GM19099 (cell line): ENCODE measurements around the gene STOML1.

ENCODE experiments used
- POLR2A ChIP-seq: IDR thresholded peaks from 3 replicates; pipeline ENCODE4 v1.6.1; 2011; ENCODE audit warnings: low read depth; ENCODE audit not compliant: insufficient read length; ENCODE audit errors: extremely low read depth

The STOML1 gene

DNA sequence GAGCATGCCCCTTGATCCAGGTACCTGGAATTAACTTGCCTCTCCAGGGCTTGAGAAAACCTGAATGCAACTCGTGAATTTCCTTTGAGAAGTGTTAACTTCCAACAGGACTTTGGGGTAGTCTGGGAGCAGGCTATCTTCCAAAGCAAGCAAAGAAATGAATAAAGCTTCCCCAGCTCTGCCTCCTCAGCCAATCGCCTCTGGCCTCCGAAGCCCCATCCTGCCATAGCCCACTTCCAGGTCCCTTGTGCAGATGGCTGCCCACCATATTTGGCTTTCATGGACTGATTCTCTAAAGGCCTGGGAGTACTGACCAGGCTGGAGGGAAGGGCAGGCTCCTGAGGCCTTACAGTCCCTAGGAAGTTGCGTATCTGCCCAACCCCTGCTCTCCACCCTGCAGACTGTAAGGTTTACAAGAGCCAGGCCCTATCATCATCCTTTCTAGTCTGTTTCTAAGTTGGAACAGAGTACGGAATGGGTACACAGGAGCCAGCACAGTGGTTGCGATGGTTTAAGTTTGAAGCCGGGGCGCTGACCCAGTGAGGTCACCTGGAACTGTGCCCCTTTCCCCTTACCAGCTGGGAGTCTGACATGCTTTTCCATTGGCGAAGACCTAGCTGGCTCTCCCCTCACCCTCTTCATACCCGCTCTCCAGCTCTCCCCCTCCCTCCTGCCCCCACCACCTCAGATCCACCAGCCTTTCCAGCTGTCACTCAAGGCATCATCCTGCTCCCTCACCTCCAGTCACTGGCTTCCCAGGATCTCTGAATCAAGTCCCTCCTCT, 1.3 kb upstream of the STOML1 start:
- TF ChIP-seq POLR2A = no peak

DNA sequence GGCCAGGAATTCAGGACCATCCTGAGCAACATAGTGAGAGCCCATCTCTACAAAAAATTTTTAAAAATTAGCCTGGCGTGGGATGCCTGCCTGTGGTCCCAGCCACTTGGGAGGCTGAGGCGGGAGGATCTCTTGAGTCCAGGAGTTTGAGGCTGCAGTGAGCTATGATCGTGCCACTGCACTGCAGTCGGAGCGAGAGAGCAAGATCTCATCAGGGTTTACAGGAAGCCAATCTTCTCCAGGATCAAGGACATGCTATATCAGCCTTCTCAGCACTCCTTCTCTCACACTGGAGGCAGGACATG, 451 bp upstream of the STOML1 start:
- no peak for TF ChIP-seq POLR2A

DNA sequence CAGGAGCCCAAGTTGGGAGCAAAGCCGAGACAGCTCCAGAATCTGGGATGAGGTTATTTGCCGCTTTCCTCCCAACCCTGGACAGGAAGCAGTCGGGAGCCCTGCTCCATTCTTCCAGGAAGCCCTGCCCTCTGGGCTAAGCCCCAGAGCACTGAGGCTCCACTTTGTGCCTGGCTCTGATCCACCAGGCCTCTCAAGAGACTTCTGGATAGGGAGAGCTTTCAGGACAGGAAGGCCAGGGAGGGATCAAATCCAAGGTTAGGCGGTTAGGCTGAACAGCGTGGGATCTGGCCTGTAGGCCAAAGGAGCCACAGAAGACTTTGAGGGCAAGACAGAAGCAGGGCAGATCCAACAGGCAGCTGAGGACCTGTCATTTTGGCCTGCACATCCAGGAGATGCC, 835 bp downstream of the STOML1 start:
- no peak for TF ChIP-seq POLR2A

DNA sequence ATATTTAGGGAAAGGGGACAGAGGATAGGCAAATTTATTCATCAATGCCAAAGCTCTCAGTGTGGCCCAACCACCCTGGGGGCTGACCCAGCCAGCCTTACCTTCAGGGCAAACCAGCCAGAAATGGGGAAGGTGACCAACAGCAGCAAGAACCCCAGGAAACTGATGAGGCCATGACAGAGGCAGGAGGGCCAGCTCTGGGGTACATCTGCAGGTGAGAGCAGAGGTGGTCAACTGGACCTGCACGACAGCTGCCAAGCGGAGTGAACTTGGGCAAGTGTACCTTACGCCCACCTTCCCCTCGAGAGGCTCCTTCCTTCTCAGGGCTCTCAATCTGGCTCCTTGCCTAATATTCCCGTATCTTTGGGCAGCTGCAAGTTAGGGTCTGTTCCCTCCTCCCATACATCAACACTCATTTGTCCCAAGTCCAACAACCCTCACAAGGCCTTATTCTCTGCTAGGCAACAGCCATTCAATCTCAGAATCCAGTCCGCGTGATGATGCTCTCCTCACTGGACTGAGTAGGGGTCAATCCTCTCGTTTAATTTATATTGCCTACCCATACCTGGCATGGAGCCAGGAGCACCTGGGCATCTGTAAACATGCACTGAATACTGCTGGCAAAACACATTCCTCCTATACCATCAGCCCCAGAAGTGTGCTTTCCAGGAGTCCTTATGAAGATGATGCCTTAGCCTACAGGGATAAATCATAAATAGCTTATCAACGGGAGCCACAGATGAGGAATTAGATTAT, 1.7 kb downstream of the STOML1 start:
- TF ChIP-seq POLR2A = no peak

DNA sequence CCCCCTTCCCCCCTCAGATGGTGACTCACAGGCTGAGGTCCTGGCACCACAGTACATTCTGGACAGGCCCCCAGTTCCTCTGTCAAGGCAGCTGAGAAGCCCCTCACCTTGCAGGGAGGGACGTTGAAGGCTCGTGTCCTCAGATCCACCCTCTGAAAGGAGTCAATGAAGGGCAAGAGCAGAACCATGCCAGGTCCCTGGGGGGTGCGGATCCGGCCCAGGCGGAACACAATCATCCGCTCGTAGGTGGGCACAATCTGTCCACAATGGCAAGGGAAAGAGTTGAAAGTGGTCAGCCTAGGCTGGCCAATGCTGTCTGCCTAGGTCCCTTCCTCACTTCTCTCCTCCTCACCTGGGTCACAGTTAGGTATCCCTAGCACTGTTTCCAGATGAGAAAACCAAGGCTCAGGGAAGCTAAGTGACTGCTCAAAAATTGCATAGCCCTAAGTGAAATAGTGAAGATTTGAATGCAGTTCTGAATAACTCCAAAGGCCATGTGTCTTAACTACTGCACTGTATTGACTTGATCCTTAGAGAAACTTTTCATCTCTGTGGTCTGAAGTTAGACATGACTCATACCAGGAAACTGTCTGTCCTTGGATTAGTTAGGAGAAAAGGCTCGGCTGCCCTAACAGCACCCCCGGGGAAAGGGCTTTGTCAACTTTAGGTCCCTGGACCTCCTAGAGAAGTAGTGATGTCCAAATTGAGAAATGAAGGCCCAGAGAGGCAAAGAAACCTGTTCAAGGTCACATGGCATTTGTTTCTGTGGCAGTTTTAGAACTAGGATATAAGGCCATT, 2.9 kb downstream of the STOML1 start:
- no peak for TF ChIP-seq POLR2A

DNA sequence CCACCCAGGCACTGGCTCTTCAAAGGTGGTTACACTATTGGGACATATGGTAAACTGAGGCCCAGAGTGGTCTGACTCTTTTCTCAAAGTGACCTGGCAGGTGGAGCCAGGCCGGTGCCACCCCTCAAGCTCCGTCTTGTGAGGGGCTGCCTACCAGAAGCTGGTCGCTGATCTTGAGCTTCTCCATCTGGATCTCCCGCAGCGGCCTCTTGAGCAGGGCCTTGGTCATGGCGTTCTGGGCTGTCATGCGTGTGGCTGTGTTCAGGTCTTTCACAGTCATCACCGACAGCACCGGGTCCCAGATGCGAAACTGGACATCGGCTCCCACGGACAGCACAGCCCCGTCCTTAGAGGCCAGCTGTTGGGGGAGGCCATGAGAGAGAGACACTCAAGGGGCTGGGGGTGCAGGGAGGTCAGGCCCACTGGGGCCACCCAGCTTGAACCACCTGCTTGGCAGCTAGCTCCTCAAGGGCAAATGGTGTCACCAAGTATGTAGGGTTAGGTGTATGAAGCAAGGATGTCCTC, 3.6 kb downstream of the STOML1 start:
- no peak for TF ChIP-seq POLR2A

DNA sequence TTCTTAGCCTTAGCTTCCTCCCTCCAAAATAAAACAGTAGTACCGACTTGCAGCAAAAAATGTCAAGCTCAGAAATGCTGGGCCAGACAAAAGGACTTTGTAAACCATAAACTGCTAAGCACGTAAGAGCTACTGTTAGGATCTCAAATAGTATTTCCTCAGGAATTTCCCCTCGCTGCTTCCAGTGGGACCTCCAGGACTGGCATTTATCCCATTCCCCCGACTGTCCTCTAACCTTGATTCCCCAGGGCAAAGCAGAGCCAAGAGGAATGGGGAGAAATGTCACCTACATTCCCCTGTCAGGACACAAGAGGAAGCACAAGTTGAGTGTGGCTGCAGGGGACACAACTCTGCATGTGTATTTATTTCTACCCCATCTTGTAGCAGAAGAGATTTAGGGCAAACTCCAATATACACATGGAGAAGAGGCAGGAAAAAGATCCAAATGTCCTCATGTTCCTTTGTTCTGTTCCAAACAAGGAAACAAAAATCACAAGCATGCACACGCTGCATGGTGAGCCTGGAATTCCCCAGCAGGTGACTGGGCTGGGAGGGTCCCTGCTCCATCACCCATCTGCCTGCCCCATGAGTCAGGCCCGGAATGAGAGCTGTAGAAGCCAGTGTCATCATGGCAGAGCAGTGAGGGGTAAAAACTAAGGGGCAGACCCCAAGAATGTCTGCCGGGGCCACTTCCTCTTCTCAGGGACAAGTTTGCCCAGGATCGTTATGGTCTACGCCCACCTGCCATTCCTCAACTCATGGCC, 4.2 kb downstream of the STOML1 start:
- no peak for TF ChIP-seq POLR2A

DNA sequence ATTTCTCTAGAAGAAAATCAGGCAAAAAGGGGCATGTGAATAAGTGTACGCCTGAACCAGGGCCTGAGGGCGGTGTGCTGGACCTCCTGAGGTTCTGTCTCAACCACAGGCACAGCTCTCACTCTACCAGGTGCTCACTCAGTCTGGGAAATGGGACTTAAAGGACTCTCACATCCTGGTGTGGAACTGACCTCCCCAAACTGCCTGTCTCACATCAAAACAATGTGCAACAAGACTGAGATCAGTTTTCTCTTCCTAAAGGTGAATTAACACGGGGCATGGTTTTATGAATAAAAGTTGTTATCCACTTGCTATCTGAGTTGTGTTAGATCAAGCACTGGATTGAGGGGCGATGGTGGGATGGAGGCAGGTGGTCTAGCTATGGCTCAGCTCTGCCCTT, 4.8 kb downstream of the STOML1 start:
- no peak for TF ChIP-seq POLR2A

DNA sequence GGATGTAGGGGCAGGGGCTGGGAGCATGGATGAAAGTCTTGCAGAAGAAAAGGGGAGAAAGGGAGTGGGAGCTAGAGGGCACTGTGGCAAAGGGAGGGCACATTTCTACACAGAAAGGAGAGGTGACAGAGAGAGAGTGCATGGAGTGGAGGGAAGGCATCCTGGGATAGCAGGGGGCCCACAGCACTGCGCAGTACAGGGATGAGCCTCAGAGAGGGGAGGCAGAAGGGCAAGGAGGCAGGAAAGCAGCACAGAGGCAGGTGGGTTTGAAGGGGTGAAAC, 5.4 kb downstream of the STOML1 start:
- no peak for TF ChIP-seq POLR2A

DNA sequence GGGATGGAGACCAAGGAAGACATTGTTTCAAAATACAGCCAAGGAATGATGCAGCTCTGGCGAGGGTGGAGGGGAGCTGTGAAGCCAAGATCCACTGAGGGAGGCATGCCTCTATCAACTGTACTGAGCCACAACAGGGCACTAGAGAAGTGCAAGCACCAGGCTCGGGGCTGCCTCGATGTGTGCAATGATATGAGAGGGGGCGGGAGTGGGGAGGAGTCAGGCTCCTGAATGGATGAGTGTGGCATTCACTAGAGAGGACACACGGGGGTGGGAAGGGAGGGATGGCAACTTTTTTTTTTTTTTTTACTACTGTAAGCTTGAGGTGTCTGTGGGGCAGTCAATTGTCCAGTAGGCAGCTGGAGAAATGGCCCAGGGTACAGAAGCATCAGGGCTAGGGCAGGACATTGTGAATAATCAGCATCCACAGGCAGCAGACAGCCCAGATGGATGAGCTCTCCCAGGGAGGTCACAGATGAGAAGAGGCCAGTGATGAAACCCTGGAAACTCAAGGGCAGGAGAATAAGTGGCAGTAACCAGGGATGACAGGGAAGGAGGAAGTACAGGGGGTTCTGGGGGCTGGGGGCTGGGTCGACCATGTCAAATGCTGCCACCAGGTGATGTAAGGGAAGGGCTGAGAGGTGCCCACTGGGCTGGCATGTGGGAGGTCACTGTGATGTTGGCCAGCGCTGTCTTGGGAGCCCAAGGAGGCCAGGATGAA, 5.9 kb downstream of the STOML1 start:
- TF ChIP-seq POLR2A = no peak

DNA sequence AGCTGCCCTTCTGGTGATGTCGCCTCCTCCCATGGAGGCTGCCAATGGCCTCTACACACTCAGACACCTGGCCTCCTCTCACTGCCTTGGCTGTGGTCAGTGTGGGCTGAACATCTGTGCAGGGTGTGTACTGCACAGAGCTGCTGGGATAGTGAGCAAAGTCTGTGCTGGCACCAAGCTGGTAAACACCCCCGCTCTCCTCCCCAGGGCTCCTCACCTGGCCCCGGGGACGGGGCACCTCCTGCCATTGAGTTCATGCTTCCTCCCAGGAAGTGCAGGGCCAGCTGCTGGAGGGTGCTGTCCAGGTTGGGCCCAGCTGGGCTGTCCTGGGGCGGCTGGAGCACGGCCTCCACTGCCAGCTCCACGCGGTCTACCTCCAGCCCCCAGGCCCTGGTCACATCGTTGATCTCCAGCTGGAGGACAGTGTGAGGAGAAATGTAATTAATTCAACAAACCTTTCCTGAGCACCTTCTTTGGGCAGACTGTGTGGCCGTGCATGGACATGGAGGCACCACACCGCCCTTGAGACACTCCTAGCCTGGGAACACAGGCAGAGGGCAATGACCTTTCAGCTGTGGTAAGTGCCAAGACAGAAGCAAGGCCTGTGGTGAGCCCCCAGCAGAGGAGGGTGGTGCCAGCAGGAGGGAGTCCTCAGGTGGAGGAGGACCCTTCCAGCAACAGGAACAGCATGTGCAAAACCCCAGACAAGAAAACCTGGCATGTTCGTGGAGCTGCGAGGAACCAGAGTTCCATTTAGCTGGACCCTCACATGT, 6.8 kb downstream of the STOML1 start:
- TF ChIP-seq POLR2A = no peak

DNA sequence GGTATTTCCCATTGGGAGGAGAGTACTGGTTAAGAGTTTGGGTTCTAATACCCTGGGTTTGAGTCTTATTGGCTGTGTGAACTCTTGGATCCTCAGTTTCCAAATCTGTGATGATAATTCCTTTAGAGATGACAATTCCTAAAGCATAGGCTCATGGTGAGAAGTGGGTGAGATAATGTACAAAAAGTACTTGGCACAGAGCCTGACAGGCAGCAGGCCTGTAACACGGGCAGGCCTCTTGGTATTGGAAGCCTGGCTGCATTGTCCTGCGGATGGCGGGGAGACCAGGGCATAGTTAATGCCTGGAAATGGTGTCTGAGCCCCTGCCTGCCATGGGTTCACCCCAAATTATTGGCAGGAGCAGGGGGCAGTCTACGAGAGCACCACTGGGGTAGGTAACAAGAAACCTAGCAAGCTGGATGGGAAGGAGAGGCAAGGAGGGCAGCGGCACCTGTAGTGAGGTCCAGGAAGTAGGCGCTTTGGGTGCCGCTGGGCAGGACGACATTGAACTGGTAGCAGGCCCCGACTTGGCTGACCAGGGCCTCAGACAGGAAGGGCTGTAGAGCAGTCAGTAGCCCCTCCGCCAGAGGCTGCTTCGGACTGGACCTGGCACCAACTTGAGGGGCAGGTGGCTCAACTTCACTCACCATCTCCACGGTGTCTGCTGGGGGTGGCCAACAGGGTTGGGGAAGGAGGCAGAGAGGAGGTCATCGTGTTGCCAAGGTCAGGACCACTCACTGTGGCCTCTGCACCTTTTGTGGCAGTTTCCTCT, 7.7 kb downstream of the STOML1 start:
- TF ChIP-seq POLR2A = no peak

DNA sequence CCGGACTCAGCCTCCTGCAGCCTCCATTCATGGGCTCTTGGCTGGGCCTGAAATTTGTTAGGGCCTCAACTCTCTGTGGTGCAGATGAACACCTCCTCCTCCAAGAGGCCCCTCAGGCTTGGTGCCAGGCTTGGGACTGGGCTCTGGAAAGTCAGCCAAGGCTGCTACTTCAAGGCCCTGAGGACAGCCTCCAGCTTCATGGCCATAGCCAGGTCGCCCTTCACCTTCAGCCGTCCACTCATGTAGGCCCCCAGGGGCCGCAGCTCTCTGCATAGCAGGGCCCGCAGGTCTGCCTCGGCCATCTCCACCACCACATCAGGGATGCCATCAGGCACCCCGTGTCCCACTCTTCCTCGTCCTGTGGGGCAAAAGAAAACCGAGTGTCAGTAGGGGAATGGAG, 8.3 kb downstream of the STOML1 start:
- TF ChIP-seq POLR2A = no peak

DNA sequence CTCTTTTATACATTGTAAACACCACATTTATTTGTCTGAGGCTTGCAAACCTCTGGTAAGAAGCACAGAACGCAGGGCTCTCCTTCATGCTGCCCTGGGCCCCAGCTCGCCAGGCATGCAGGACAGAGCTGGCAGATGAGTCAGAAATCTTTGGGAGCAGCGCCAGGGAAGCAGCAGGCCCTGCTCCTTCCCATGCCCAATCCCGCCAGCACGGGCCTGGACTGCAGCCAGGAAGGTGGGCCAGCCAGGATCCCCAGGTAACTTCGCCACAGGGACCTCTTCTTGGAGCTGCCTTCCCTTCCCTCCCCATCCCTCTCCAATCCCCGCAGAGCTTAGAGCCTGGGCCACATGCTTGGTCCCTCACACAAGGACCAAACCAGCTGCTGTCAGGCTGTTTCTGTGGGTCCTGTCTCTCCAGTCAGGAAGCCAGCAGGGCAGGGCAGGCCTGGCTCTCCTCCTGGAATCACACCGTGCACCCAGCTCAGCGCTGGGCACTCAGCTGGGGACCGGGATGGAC, 8.8 kb downstream of the STOML1 start:
- TF ChIP-seq POLR2A = no peak
